ENCODE data around the gene C2orf74. TPM values are rescaled to one million over a fixed set of nuclear protein-coding genes. Genes with fewer than 3 reads are reported as not detected.

C2orf74 gene
- total RNA-seq, 1 donor from 2014 or later, result 11.5 TPM

- no peak overlapping the region for H3K27ac ChIP-seq (ENCODE audit: low read depth, low read length)
- H3K4me1 ChIP-seq (ENCODE audit: insufficient read depth, low read length), result peaks cover 22% of the 10 kb centered on the region
- Mint-ChIP-seq H3K27me3 (ENCODE audit: low read depth, unreplicated experiment) (no peaks in the 10 kb centered on the region), H3K27ac (ENCODE audit: unreplicated experiment) (no peak overlapping the region), H3K4me1 (ENCODE audit: low read depth, unreplicated experiment) (peaks cover 27% of the 10 kb centered on the region), H3K9me3 (ENCODE audit: unreplicated experiment) (no peaks in the 10 kb centered on the region), H3K4me3 (ENCODE audit: unreplicated experiment) (no peak overlapping the region), H3K36me3 (ENCODE audit: low read depth, unreplicated experiment) (peaks cover 22% of the 10 kb centered on the region)
- H3K4me2 ChIP-seq (ENCODE audit: low read length), result no peak overlapping the region
- H3K79me2 ChIP-seq (ENCODE audit: insufficient read depth, low read length), result peaks cover 40% of the 10 kb centered on the region
- TF ChIP-seq CTCF (IDR thresholded peaks at IDR 0.05; ENCODE audit: insufficient read depth, low read depth, low read length) (no peak), EZH2 (IDR thresholded peaks at IDR 0.05; ENCODE audit: insufficient read depth, low read length) (no peak)
- no peak overlapping the region for H3K4me3 ChIP-seq (ENCODE audit: insufficient read depth, low read depth, low read length)
- H4K20me1 ChIP-seq (ENCODE audit: insufficient read depth, low read length), result peaks cover 13% of the 10 kb centered on the region
- DNase-seq (ENCODE audit: low read depth) (no peak), FAIRE-seq (no peak)
- no peaks in the 10 kb centered on the region for H3K9me3 ChIP-seq (ENCODE audit: insufficient read depth, low read depth, low read length)
- no peak overlapping the region for H2AFZ ChIP-seq (ENCODE audit: low read depth, low read length)
- H3K27me3 ChIP-seq (ENCODE audit: insufficient read depth, low read length), result no peaks in the 10 kb centered on the region
- peaks cover 49% of the 10 kb centered on the region for H3K36me3 ChIP-seq (ENCODE audit: insufficient read depth, low read length)
- H3K9ac ChIP-seq (ENCODE audit: low read length), result no peak overlapping the region
Observed at GRCh38 chr2:61183795-61184194, 21.8 kb downstream of the C2orf74 start.

DNA sequence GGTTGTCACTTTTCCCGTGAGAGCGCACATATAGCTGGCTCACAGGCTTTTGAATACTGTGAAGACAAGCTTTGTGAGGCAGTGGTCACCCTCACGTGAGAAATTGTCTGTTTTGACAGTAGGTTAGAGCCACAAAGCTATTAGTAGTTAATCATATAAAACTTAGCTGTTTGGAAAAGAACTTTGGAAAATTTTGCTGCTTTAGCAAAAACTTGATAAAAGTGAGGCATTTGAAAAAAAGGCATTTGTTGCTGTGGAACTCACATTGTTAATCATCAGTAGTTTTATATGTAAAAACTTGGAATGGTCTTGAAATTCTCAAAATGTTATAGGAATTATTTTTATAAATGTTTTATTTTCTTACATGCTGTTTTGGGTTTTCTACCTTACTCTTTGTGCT, 22.3 kb downstream of the C2orf74 start:
- no peak overlapping the region for H3K9ac ChIP-seq (ENCODE audit: low read length)
- no peak overlapping the region for H2AFZ ChIP-seq (ENCODE audit: low read depth, low read length)
- FAIRE-seq (no peak), DNase-seq (ENCODE audit: low read depth) (no peak)
- H3K4me3 Mint-ChIP-seq (ENCODE audit: unreplicated experiment), result peak overlapping the region; percentile 9
- no peaks in the 10 kb centered on the region for H3K27me3 ChIP-seq (ENCODE audit: insufficient read depth, low read length)
- H3K27ac Mint-ChIP-seq (ENCODE audit: unreplicated experiment), result no peak overlapping the region
- H3K9me3 Mint-ChIP-seq (ENCODE audit: unreplicated experiment), result no peaks in the 10 kb centered on the region
- H3K27ac ChIP-seq (ENCODE audit: low read depth, low read length), result no peak overlapping the region
- no peak for TF ChIP-seq CTCF (IDR thresholded peaks at IDR 0.05; ENCODE audit: insufficient read depth, low read depth, low read length)
- no peak for TF ChIP-seq EZH2 (IDR thresholded peaks at IDR 0.05; ENCODE audit: insufficient read depth, low read length)
- H3K9me3 ChIP-seq (ENCODE audit: insufficient read depth, low read depth, low read length), result no peaks in the 10 kb centered on the region
- peaks cover 13% of the 10 kb centered on the region for H4K20me1 ChIP-seq (ENCODE audit: insufficient read depth, low read length)
- peaks cover 52% of the 10 kb centered on the region for H3K36me3 ChIP-seq (ENCODE audit: insufficient read depth, low read length)
- H3K27me3 Mint-ChIP-seq (ENCODE audit: low read depth, unreplicated experiment), result no peaks in the 10 kb centered on the region
- H3K4me1 Mint-ChIP-seq (ENCODE audit: low read depth, unreplicated experiment), result peaks cover 24% of the 10 kb centered on the region
- H3K4me2 ChIP-seq (ENCODE audit: low read length), result no peak overlapping the region
- peaks cover 36% of the 10 kb centered on the region for H3K79me2 ChIP-seq (ENCODE audit: insufficient read depth, low read length)
- peaks cover 18% of the 10 kb centered on the region for H3K4me1 ChIP-seq (ENCODE audit: insufficient read depth, low read length)
- peaks cover 22% of the 10 kb centered on the region for H3K36me3 Mint-ChIP-seq (ENCODE audit: low read depth, unreplicated experiment)
- H3K4me3 ChIP-seq (ENCODE audit: insufficient read depth, low read depth, low read length), result no peak overlapping the region

- TF ChIP-seq CTCF (IDR thresholded peaks at IDR 0.05; ENCODE audit: insufficient read depth, low read depth, low read length) (no peak), EZH2 (IDR thresholded peaks at IDR 0.05; ENCODE audit: insufficient read depth, low read length) (no peak)
- H3K9me3 Mint-ChIP-seq (ENCODE audit: unreplicated experiment), result no peaks in the 10 kb centered on the region
- H3K36me3 Mint-ChIP-seq (ENCODE audit: low read depth, unreplicated experiment), result peaks cover 22% of the 10 kb centered on the region
- Histone ChIP-seq H3K9me3 (ENCODE audit: insufficient read depth, low read depth, low read length) (no peaks in the 10 kb centered on the region), H2AFZ (ENCODE audit: low read depth, low read length) (no peak overlapping the region), H3K4me3 (ENCODE audit: insufficient read depth, low read depth, low read length) (no peak overlapping the region), H3K79me2 (ENCODE audit: insufficient read depth, low read length) (peaks cover 30% of the 10 kb centered on the region), H3K4me2 (ENCODE audit: low read length) (no peak overlapping the region), H4K20me1 (ENCODE audit: insufficient read depth, low read length) (peaks cover 13% of the 10 kb centered on the region), H3K27ac (ENCODE audit: low read depth, low read length) (no peak overlapping the region), H3K4me1 (ENCODE audit: insufficient read depth, low read length) (peaks cover 8% of the 10 kb centered on the region), H3K27me3 (ENCODE audit: insufficient read depth, low read length) (no peaks in the 10 kb centered on the region), H3K9ac (ENCODE audit: low read length) (no peak overlapping the region), H3K36me3 (ENCODE audit: insufficient read depth, low read length) (peaks cover 58% of the 10 kb centered on the region)
- no peak overlapping the region for H3K4me3 Mint-ChIP-seq (ENCODE audit: unreplicated experiment)
- H3K27me3 Mint-ChIP-seq (ENCODE audit: low read depth, unreplicated experiment), result no peaks in the 10 kb centered on the region
- no peak for FAIRE-seq
- H3K4me1 Mint-ChIP-seq (ENCODE audit: low read depth, unreplicated experiment), result peaks cover 14% of the 10 kb centered on the region
- DNase-seq (ENCODE audit: low read depth), result no peak
- no peak overlapping the region for H3K27ac Mint-ChIP-seq (ENCODE audit: unreplicated experiment)
Observed at GRCh38 chr2:61185231-61185728, 23.3 kb downstream of the C2orf74 start.
